ENCODE measurements around the gene C1orf174. TPM values are rescaled to one million over a fixed set of nuclear protein-coding genes. Genes with fewer than 3 reads are reported as not detected.

Gene C1orf174
- total RNA-seq, 1 experiment from 2014 or later: 70.9 TPM

GRCh38 chr1:3939242-3940080 is 39.4 kb upstream of the C1orf174 start:
- ATAC-seq: no peak
- Histone ChIP-seq H3K9ac (ENCODE audit: low read length) (no peak overlapping the region), H3K27me3 (ENCODE audit: low read length) (peaks cover 93% of the 10 kb centered on the region), H3K4me3 (ENCODE audit: low read length) (no peak overlapping the region), H3K9me2 (replicated peaks; ENCODE audit: low read length) (no peaks in the 10 kb centered on the region), H3K36me3 (ENCODE audit: low read depth, low read length) (no peaks in the 10 kb centered on the region), H3K9me3 (ENCODE audit: low read length) (peaks cover 10% of the 10 kb centered on the region), H3K4me1 (ENCODE audit: insufficient read depth, low read length) (no peaks in the 10 kb centered on the region), H3K27ac (ENCODE audit: low read length) (no peak overlapping the region), H3K4me2 (ENCODE audit: low read length) (no peak overlapping the region), H3F3A (ENCODE audit: low read length, unreplicated experiment) (no peaks in the 10 kb centered on the region), H2AFZ (ENCODE audit: low read length) (no peak overlapping the region), H4K20me1 (ENCODE audit: low read length) (no peaks in the 10 kb centered on the region), H3K79me2 (ENCODE audit: low read length) (no peaks in the 10 kb centered on the region)
- DNase-seq: no peak
- ChIA-PET CTCF (no interaction called here), POLR2A (ENCODE audit: unreplicated experiment) (no interaction called here)
- BruUV-seq (replicated peaks): no TSS peak
- no peak for TF ChIP-seq EZH2 (IDR thresholded peaks at IDR 0.05; ENCODE audit: low read length, unreplicated experiment)
- TF ChIP-seq EZH2phosphoT487 (IDR thresholded peaks at IDR 0.05; ENCODE audit: borderline replicate concordance, low read length): no peak
- TF ChIP-seq, protein P1, sequence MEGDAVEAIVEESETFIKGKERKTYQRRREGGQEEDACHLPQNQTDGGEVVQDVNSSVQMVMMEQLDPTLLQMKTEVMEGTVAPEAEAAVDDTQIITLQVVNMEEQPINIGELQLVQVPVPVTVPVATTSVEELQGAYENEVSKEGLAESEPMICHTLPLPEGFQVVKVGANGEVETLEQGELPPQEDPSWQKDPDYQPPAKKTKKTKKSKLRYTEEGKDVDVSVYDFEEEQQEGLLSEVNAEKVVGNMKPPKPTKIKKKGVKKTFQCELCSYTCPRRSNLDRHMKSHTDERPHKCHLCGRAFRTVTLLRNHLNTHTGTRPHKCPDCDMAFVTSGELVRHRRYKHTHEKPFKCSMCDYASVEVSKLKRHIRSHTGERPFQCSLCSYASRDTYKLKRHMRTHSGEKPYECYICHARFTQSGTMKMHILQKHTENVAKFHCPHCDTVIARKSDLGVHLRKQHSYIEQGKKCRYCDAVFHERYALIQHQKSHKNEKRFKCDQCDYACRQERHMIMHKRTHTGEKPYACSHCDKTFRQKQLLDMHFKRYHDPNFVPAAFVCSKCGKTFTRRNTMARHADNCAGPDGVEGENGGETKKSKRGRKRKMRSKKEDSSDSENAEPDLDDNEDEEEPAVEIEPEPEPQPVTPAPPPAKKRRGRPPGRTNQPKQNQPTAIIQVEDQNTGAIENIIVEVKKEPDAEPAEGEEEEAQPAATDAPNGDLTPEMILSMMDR (conservative IDR thresholded peaks at IDR 0.05; ENCODE audit: low read depth, low read length): no peak
- intact Hi-C loops (cut with micrococcal nuclease): no loop called here

DNA sequence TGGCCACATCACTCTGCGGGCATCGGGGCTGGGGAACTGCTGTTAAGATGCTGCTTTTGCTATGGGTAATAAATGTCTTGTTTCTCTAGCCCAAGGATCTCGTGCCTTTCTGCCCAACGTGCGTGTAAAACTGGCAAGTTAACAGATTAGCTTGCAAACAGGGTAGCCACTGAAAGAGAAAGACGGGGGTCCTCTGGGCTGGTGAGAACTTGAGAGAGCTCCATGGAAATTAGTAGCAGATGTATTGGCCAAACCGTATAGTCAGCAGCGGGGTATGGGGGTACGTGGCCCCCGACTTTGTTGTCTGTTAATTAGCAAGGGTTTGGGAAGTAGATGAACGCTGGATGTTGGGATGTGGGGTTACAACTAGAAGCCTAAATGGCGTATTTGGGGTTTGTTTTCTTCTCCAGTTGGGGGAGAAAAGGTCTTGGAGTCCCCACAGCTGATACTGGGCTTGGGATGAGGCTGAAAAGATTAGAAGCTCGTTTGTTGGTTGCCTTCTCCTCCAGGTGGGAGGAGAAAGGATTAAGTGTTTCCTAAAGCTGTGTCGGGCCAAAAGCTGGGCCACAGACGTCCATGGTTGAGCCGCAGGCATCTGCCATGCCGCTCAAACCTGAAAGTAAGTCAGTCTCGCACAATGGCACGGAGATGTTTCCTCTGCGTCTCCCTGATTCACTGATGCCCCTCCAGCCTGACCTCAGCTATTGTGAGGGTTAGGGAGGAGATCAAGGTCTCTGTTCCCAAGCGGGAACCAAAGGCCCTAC is 32.3 kb upstream of the C1orf174 start:
- H3K4me2 ChIP-seq (ENCODE audit: low read length): no peak overlapping the region
- no peaks in the 10 kb centered on the region for H3F3A ChIP-seq (ENCODE audit: low read length, unreplicated experiment)
- no TSS peak for BruUV-seq (replicated peaks)
- no peaks in the 10 kb centered on the region for H3K79me2 ChIP-seq (ENCODE audit: low read length)
- POLR2A ChIA-PET (ENCODE audit: unreplicated experiment): no interaction called here
- H3K9me3 ChIP-seq (ENCODE audit: low read length): peaks cover 10% of the 10 kb centered on the region
- H3K36me3 ChIP-seq (ENCODE audit: low read depth, low read length): no peaks in the 10 kb centered on the region
- H3K9ac ChIP-seq (ENCODE audit: low read length): no peak overlapping the region
- no peak for ATAC-seq
- no peak overlapping the region for H3K27ac ChIP-seq (ENCODE audit: low read length)
- H3K4me1 ChIP-seq (ENCODE audit: insufficient read depth, low read length): no peaks in the 10 kb centered on the region
- DNase-seq: no peak
- no peak overlapping the region for H3K4me3 ChIP-seq (ENCODE audit: low read length)
- no peak overlapping the region for H2AFZ ChIP-seq (ENCODE audit: low read length)
- intact Hi-C loops (cut with micrococcal nuclease): no loop called here
- no peaks in the 10 kb centered on the region for H4K20me1 ChIP-seq (ENCODE audit: low read length)
- CTCF ChIA-PET: no interaction called here
- peaks cover 65% of the 10 kb centered on the region for H3K27me3 ChIP-seq (ENCODE audit: low read length)
- TF ChIP-seq EZH2phosphoT487 (IDR thresholded peaks at IDR 0.05; ENCODE audit: borderline replicate concordance, low read length) (no peak), EZH2 (IDR thresholded peaks at IDR 0.05; ENCODE audit: low read length, unreplicated experiment) (no peak)
- TF ChIP-seq, protein P1 (conservative IDR thresholded peaks at IDR 0.05; ENCODE audit: low read depth, low read length): no peak
- H3K9me2 ChIP-seq (replicated peaks; ENCODE audit: low read length): no peaks in the 10 kb centered on the region
